ENCODE results near the gene EIF4G3. TPM values are rescaled to one million over a fixed set of nuclear protein-coding genes. Genes with fewer than 3 reads are reported as not detected.

Gene EIF4G3, protein sequence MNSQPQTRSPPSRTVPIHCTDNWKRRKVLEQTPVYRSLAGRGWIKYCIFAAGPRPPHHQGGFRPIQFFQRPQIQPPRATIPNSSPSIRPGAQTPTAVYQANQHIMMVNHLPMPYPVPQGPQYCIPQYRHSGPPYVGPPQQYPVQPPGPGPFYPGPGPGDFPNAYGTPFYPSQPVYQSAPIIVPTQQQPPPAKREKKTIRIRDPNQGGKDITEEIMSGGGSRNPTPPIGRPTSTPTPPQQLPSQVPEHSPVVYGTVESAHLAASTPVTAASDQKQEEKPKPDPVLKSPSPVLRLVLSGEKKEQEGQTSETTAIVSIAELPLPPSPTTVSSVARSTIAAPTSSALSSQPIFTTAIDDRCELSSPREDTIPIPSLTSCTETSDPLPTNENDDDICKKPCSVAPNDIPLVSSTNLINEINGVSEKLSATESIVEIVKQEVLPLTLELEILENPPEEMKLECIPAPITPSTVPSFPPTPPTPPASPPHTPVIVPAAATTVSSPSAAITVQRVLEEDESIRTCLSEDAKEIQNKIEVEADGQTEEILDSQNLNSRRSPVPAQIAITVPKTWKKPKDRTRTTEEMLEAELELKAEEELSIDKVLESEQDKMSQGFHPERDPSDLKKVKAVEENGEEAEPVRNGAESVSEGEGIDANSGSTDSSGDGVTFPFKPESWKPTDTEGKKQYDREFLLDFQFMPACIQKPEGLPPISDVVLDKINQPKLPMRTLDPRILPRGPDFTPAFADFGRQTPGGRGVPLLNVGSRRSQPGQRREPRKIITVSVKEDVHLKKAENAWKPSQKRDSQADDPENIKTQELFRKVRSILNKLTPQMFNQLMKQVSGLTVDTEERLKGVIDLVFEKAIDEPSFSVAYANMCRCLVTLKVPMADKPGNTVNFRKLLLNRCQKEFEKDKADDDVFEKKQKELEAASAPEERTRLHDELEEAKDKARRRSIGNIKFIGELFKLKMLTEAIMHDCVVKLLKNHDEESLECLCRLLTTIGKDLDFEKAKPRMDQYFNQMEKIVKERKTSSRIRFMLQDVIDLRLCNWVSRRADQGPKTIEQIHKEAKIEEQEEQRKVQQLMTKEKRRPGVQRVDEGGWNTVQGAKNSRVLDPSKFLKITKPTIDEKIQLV (N-terminal part only)
- 75.0 and 75.5 TPM in 2 replicates for total RNA-seq

DNA sequence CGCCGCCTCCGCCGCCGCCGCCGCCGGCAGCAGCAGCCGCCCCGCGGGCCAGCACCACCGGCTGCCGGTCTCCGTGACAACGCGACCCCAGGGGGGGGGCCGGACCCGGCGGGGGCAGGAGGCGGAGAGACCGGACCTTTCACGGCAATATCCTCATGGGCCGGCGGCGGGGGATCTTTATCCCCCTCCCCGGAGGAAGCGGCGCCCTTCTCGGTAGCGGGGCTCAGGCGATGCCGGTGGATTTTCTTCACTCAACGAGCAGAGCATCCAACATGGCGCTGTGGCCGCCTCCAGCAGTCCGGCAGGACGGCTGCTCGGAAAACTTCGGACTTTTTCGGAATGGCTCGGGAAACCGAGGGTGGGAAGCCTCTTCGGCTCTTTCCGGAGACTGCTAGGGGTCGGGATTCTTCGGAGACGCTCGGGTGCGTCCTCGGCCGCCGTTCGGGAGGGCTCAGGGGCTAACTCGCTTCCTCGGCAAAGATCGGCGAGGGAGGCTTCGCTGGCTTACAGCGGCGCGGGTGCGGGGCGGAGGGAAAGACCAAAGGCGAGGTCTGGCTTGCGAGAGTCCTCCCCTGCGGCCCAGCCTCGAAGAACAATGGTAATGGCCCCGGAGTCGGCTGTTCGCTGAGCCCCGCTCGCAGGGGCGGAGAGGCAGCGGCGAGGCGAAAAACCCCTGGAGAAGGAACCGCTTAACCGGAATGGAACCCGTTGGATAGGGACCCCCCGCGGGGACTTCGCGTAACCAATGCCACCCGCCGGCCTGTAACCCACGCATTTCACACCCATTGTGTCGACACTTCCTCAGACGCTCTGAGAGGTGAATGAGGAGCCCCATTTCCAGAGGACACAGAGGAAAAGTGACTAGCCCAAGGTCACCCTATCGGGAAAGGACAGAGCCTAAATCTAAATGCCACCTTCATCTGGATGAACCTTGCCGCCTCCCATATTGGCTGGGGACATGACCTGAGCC lies at the start of gene EIF4G3:
TSS of gene EIF4G3 (minus strand) at position 312 of the 970 bp plus-strand sequence. CDS start 174,155 bp downstream, outside the sequence.

DNA sequence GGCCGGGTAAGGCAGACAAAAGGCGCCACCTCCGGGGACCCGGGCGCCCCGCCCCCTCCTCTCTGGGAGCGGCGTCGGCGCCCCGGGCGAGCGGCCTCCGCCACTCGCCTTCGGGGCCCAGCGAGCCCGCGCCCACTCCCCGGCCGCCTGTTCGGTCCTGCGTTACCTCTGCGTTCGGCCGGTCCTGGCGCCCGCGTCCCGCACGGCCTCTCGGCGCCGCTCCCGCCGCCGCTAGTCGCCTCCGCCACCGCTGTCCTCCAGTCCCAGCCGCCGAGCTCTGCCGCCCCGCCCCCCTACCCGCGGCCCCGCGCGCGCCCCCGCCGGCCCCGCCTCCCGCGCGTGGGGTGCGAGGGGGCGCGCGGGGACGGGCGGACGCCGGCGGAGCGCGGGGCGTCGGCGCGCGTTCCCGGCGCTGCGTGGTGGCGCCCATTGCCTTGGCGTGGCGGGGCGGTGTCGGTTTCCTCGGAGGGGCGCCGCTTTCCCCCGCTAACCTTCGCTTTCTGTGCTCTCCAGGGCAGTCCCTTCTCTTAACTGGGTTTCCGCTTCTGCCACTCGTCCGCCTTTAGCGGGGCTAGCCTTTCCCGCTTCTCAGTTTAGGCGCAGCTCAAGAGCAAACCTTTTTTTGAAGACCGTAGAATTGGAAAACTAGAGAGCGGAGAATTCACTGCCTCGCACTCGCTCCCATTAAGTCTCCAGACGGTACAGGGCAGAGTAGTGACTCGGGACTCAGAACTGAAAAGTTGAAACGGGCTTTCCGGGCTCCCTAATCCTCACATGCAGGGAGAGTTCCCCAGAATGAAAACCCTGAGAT lies 389.5 kb downstream of the EIF4G3 start, which contains the start of gene HP1BP3:
TSS of gene HP1BP3 (minus strand) at position 279 of the 811 bp plus-strand sequence. CDS start 6,867 bp downstream, outside the sequence.

Small RNA genes within 50 kb of the gene (small RNA-seq; reads per million reads assigned to genes)
- gene AL627311.1 (not detected), gene MIR1256 (not detected), gene RNU7-200P (not detected)

Other genes with a start within 250 kb of the EIF4G3 start
- 462 and 530 TPM in 2 replicates for gene ECE1, start 113.6 kb upstream of the EIF4G3 start, total RNA-seq

Measured in thoracic aorta endothelial cell (primary cell).